ENCODE results near the gene RPS6KB2. TPM values are rescaled to one million over a fixed set of nuclear protein-coding genes. Genes with fewer than 3 reads are reported as not detected.

Gene RPS6KB2
- total RNA-seq, 4 donors from 2014 or later = 36.9 to 69.3 (median 47.1) TPM

DNA sequence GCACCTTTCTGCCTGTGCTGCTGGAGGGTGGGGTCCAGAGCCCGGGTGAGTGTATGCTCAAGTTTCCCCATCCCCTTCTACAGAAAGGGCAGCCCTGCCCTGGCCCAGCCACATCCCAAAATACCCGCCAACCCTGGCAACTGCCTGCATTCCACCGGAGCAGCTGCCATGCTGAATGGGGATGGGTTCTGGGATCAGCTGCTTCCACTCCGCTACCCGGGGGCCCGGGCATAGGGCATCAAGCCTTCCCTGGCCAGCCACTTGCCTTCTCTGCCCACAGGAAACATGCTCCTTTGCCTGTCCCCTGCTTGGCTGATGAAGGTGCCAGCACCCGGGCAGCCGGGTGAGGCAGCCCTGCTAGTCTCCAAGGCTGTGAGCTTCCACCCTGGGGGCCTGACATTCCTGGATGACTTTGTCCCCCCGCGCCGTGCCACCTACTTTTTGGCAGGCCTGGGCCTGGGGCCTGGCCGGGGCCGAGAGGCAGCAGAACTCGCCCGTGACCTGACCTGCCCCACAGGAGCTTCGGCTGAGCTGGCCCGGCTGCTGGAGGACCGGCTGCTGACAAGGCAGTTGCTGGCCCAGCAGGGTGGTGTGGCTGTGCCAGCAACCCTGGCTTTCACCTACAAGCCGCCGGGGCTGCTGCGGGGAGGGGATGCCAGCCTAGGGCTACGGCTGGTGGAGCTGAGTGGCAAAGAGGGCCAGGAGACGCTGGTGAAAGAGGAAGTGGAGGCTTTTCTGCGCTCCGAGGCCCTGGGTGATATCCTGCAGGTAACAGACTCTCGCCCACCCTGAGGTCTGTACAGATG lies 9.6 kb upstream of the RPS6KB2 start:
- H3K9me3 ChIP-seq = no peaks in the 10 kb centered on the region
- H3K4me3 ChIP-seq = no peak overlapping the region
- TF ChIP-seq EP300 (IDR thresholded peaks at IDR 0.05) (no peak), POLR2A (IDR thresholded peaks at IDR 0.05) (no peak)
- TF ChIP-seq, protein P1, sequence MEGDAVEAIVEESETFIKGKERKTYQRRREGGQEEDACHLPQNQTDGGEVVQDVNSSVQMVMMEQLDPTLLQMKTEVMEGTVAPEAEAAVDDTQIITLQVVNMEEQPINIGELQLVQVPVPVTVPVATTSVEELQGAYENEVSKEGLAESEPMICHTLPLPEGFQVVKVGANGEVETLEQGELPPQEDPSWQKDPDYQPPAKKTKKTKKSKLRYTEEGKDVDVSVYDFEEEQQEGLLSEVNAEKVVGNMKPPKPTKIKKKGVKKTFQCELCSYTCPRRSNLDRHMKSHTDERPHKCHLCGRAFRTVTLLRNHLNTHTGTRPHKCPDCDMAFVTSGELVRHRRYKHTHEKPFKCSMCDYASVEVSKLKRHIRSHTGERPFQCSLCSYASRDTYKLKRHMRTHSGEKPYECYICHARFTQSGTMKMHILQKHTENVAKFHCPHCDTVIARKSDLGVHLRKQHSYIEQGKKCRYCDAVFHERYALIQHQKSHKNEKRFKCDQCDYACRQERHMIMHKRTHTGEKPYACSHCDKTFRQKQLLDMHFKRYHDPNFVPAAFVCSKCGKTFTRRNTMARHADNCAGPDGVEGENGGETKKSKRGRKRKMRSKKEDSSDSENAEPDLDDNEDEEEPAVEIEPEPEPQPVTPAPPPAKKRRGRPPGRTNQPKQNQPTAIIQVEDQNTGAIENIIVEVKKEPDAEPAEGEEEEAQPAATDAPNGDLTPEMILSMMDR (IDR thresholded peaks at IDR 0.05) = no peak
- DNase-seq (ENCODE audit: low spot score in 2 of 2) = no peak
- peaks cover 0 to 11% of the 10 kb centered on the region in 2 donors for H3K27me3 ChIP-seq
- no peaks in the 10 kb centered on the region for H3K36me3 ChIP-seq
- WGBS, 2 donors = 59 to 66% methylated on average over 17 to 21 of the region's 26 CpGs
- peak overlapping the region in 3 of 4 donors; percentile 67 to 93 (median 83) for H3K27ac ChIP-seq
- peaks cover 0 to 64% (median 38%) of the 10 kb centered on the region in 4 donors for H3K4me1 ChIP-seq

DNA sequence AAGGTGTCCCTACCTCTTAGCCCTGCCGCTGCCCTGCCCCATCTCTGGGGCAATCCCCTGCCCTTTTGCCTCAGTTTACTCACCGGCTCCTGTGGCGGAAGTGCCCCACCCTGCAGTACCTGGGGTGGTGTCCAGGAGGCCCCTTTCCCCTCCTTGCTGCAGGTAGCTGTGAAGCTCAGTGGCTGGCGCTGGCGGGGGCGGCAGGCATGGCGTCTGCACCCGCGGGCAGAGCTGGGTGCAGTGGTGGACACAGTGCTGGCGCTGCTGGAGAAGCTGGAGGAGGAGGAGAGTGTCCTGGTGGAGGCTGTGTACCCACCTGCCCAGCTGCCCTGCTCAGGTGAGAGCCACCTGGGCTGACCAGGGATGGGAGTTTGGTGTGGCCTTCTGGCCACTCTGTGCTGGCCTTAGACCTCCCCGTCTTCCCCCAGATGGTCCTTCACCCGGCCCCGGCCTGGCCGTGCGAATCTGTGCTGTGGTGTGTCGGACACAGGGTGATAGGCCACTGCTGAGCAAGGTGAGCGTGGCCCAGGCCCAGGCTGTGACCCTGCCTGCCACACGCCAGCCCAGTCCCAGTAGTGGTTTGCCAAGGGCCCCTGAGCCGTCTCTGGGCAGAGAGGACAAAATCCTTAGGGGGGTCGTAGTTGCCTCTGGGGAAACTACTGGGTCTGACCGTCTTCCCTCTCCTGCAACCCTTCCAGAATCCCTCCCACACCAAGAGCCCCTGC lies 8.8 kb upstream of the RPS6KB2 start:
- Histone ChIP-seq H3K9me3 (no peaks in the 10 kb centered on the region), H3K4me3 (no peak overlapping the region), H3K36me3 (no peaks in the 10 kb centered on the region), H3K4me1 (peaks cover 0 to 62% (median 38%) of the 10 kb centered on the region in 4 donors), H3K27me3 (peaks cover 0 to 9% of the 10 kb centered on the region in 2 donors), H3K27ac (peak overlapping the region in 3 of 4 donors; percentile 67 to 94 (median 93))
- no peak for DNase-seq (ENCODE audit: low spot score in 2 of 2)
- 85 to 89% methylated on average over 16 to 18 of the region's 21 CpGs for WGBS, 2 donors
- TF ChIP-seq, protein P1 (IDR thresholded peaks at IDR 0.05) = no peak
- TF ChIP-seq EP300 (IDR thresholded peaks at IDR 0.05) (no peak), POLR2A (IDR thresholded peaks at IDR 0.05) (no peak)

DNA sequence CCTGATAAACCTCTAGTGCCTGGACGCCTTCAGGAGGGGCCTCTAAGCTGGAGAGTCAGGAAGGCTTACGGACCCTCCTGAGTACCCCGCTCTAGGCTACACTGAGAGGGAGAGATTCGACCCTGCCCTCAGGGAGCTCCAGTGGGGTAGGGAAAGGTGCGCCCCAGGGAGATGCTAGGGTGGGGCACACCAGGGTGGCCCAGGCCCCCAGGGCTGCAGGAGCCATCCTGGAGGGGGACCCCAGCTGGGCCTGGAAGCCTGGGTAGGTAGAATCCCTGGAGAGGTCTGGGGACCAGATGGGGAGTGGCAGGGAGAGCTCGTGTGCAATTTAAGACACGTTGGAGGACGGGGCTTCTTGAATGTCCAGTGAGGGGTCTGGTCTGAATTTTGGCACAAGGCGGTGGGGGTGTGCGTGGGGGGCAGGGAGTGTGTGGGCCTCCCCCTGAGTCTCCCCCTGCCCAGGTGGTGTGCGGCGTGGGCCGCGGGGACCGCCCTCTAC lies 8.1 kb upstream of the RPS6KB2 start:
- TF ChIP-seq EP300 (IDR thresholded peaks at IDR 0.05) = no peak
- no peak for TF ChIP-seq POLR2A (IDR thresholded peaks at IDR 0.05)
- TF ChIP-seq, protein P1 (IDR thresholded peaks at IDR 0.05) = no peak
- WGBS, 2 donors = 27 to 35% methylated on average over 7 to 13 of the region's 15 CpGs
- DNase-seq (ENCODE audit: low spot score in 2 of 2) = no peak
- H3K4me3 ChIP-seq = peak overlapping the region; percentile 39 to 75 (median 62)
- no peaks in the 10 kb centered on the region for H3K36me3 ChIP-seq
- peaks cover 0 to 2% of the 10 kb centered on the region in 2 donors for H3K27me3 ChIP-seq
- peak overlapping the region; percentile 89 to 94 (median 92) for H3K27ac ChIP-seq
- no peaks in the 10 kb centered on the region for H3K9me3 ChIP-seq
- H3K4me1 ChIP-seq = peaks cover 0 to 55% (median 36%) of the 10 kb centered on the region in 4 donors

DNA sequence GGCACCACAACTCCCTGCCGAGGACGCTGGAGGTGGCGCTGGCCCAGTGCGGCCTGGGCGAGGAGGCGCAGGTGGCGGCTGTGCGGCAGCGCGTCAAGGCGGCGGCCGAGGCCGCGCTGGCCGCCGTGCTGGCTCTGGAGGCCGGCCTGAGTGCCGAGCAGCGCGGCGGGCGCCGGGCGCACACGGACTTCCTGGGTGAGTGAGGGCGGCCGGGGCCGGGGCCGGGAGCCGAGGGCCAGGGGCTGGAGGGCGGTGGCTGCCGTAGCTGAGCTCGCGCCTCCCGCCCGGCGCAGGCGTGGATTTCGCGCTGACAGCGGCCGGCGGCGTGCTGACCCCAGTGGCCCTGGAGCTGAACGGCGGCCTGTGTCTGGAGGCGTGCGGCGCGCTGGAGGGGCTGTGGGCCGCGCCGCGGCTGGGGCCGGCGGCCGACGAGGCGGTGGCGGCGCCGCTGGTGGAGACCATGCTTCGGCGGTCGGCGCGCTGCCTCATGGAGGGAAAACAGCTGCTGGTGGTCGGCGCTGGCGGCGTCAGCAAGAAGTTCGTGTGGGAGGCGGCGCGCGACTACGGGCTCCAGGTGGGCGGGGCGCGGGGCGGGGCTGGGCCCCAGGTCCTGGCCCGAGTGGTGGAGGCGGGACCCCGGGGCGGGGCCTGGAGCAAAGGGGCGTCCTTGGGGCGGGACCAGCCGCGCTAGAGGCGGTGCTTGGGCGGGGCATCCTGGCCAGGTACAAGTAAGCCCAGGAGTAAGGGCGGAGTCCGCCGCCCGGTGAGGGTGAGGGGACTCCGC lies 7.5 kb upstream of the RPS6KB2 start:
- Histone ChIP-seq H3K4me1 (peaks cover 0 to 49% (median 32%) of the 10 kb centered on the region in 4 donors), H3K36me3 (no peaks in the 10 kb centered on the region), H3K4me3 (peak overlapping the region; percentile 39 to 75 (median 62)), H3K9me3 (no peaks in the 10 kb centered on the region), H3K27ac (peak overlapping the region; percentile 89 to 94 (median 92)), H3K27me3 (no peaks in the 10 kb centered on the region)
- peak; percentile 92 to 93 for DNase-seq (ENCODE audit: low spot score in 2 of 2)
- whole genome bisulfite sequencing, 2 donors = 2% methylated on average over 19 to 24 of the region's 97 CpGs
- TF ChIP-seq POLR2A (IDR thresholded peaks at IDR 0.05) = peak; percentile 42 to 84
- peak; percentile 33 to 74 for TF ChIP-seq EP300 (IDR thresholded peaks at IDR 0.05)
- TF ChIP-seq, protein P1 (IDR thresholded peaks at IDR 0.05) = peak in 2 of 5 experiments; percentile 46 to 63
